ENCODE measurements around the gene IL37.

DNA sequence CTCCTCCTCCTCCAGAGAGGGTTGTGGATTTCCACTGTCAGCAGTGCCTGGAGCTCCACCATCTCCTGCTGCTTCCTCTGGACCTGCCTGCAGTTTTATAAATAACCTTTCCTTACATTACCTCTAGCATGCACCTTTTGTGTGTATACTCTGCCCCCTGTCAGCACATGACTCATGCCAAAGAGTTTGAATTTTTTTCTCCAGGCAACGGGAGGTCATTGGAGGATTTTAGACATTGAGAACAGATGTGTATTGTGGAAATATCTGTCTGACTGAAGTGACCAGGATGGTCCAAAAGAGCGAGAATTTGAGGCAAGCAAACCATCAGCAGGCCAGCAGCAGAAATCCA lies 31.7 kb downstream of the IL37 start:
- TF ChIP-seq, protein P1, sequence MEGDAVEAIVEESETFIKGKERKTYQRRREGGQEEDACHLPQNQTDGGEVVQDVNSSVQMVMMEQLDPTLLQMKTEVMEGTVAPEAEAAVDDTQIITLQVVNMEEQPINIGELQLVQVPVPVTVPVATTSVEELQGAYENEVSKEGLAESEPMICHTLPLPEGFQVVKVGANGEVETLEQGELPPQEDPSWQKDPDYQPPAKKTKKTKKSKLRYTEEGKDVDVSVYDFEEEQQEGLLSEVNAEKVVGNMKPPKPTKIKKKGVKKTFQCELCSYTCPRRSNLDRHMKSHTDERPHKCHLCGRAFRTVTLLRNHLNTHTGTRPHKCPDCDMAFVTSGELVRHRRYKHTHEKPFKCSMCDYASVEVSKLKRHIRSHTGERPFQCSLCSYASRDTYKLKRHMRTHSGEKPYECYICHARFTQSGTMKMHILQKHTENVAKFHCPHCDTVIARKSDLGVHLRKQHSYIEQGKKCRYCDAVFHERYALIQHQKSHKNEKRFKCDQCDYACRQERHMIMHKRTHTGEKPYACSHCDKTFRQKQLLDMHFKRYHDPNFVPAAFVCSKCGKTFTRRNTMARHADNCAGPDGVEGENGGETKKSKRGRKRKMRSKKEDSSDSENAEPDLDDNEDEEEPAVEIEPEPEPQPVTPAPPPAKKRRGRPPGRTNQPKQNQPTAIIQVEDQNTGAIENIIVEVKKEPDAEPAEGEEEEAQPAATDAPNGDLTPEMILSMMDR (IDR thresholded peaks at IDR 0.05): no peak
- no peak for TF ChIP-seq POLR2A (IDR thresholded peaks at IDR 0.05)
